Sigmoid colon (tissue), 3 donors: ENCODE measurements around the gene RIOK2.

Source experiments
- CTCF ChIP-seq, 4 experiments: fragments of 450-650 bp in 3 of 4; fragments of 200-600 bp in 1 of 4; IDR thresholded peaks; one replicate each; pipeline ENCODE4 v1.5.1; 2016 to 2019; ENCODE audit warnings: antibody characterized with exemption in 4 of 4, mild to moderate bottlenecking in 3 of 4, moderate library complexity in 2 of 4
- POLR2A ChIP-seq, 2 donors: fragments of 450-650 bp; IDR thresholded peaks; one replicate each; pipeline ENCODE4 v1.6.1; 2016; ENCODE audit warnings: antibody characterized with exemption in 2 of 2, mild to moderate bottlenecking in 2 of 2, moderate library complexity in 2 of 2

DNA sequence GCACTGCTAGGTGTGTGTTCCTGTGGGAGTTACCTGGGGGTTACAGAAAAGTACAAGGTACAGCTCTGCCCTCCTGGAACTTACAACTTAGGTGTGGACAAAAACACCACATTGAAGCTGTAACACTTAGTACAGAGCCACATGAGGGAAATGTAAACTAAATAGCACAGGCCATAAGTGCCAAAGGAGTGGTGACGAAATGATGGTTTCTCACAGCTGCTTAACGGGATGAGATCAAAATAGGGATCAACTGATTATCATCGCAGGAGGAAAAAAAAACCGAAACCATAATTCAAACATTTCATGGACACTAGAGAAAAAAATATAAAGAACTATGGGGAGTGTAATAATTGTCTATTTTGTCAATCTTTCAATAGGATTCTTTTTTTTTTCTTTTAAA, 46.6 kb downstream of the RIOK2 start:
- TF ChIP-seq CTCF (IDR thresholded peaks at IDR 0.05) (no peak), POLR2A (IDR thresholded peaks at IDR 0.05) (no peak)
